Activated CD4-positive, alpha-beta T cell treated with anti-CD3 and anti-CD28 coated beads, Interleukin-2, amount 50 U/mL, for 16 hours (primary cell): Measurements from ENCODE around the gene SRRD.
A peak's percentile ranks its signal among the peaks of the same experiment; 100 is the strongest.

Source experiments
- DNase-seq: peaks from one replicate; pipeline ENCODE4 v3.0.0-alpha.2; 2020

SRRD gene

DNA sequence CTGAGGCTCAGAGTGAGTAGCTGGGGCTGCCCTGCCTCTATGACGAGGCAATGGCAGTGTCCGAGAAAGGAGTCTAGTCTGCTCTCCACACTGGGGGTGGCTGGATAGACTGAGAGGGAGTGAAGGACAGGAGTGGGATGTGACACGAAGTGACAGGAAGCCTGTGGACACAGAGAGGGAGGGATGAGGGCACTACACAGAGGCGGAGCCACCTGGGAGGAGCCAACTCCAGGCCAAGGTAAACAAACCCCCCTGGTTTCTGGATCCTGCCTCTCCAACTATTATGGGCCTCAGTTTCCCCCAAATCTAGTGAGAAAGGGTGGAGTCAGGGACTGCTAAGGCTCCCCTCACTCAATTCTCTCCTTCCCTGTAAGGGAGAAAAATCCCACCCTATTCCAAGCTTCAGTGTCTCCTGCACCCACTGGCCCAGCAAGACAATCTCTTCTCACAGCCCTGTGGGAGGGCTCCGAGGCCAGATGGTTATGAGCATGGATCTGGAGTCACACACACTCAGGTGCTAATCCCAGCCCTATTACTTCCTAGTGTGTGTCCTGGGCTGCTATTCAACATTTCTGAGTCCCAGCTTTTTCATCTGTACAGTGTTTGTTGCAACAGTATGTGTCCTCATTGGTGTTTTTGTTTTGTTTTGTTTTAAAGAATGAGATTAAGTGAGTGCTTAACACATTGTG lies 29.7 kb upstream of the SRRD start:
- no peak for DNase-seq

DNA sequence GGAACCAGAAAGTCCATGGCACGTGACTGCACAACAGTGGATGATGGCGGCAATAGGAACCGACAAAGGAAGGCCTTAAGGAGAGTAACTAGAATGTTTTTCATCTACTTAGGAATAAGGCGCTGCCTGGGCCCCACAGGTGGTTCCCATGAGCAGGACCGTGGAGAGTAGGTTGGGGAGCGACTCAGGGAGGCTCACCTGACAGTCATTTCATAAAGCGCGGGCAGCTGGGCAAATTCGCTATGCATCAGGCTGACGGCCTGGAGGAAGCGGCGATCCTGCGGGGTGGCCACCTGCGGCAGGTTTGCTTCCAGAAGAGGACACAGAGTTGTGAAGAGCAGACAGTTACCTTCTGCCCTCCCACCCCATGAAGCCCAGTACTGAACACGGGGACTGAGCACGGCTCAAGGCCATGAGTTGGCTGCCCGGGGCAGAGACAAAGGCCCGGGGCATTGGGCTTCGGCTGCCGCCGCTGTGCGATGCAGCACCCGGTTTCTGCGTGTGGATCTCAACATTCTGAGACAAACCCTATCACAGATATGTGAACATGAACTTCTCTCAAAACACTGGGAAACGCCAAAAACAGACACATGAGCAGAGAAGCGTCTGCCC lies 25.9 kb upstream of the SRRD start:
- DNase-seq: no peak

DNA sequence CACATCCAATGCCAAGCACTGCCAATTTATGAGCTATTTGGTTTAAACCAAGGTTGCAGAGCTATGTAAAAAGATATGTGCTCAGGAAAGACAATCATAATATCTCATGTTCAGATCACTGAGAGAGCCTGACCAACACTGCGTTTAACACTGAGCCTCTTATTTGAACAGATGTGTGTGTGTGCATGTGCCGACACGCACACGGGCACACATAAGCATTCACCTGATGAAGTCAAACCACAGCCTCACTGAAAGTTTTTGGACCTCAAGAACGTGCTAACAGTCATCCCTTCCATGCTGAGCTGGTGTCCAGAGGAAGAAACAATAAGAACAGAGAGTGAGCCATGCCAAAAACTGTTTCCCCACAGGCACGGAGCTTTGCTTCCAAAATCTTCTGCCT lies 23.5 kb upstream of the SRRD start:
- DNase-seq: no peak

DNA sequence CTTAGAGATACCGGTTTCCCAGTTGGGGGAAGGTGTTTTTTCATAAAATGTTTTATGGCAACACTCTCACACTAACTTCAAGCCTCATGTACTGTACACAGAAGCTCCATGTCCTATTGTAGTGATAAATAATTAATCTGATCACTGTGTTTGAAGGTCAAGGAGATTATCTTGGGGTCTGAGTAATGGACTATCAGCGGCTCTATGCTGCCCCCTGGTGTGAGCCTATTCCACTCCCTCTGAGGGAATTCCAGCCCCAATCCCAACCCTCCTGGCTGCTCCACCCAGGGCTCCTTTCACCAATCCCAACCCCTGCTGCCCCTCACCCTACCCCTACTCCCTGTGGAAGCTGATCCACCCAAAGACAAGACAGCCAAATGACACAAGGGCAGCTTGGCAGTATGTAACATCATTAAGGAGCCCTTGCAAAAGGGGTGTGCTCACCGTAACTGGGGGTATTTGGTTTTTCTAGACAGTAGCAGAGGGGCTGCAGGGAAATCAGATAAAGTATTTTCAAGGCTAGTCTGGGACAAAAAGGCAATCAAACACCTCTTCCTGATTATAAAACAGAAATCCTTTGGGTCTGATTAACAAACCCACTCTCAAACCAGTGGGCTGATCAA lies 22.4 kb upstream of the SRRD start:
- DNase-seq: no peak

DNA sequence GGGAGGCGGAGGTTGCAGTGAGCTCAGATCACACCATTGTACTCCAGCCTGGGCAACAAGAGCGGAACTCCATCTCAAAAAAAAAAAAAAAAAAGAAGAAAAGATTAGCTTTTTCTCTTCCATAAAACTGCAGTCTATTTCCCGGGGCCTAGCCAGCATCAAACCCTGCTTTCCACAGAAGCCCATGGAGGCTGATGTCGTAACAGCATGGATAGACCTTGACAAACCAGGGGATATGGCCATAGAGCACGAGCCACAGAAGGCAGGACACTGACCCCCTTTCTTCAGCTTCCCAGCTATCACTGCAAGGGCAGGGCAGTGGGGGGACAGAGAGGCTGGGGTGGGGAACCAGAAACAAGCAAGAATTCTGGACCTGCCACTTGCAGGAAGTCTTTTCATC lies 21.6 kb upstream of the SRRD start:
- DNase-seq: no peak

DNA sequence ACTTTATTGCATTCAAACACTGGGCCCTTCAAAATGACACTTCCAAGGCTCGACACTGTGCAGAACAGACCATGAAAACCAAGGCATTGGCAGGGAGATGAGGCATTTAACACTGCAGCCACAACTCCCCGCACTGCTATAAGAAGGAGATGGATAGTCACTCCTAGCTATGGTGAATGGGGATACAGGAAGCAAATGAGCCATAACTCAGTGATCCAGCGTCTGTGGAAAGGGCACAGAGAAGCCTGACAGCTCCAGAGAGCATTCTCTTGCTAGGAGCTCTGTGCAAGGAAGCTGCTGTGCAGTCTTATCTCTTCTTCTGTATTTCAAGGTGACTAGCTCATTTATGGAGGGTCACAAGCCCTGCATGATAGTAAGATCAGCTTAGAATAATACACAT lies 21.0 kb upstream of the SRRD start:
- DNase-seq: no peak

DNA sequence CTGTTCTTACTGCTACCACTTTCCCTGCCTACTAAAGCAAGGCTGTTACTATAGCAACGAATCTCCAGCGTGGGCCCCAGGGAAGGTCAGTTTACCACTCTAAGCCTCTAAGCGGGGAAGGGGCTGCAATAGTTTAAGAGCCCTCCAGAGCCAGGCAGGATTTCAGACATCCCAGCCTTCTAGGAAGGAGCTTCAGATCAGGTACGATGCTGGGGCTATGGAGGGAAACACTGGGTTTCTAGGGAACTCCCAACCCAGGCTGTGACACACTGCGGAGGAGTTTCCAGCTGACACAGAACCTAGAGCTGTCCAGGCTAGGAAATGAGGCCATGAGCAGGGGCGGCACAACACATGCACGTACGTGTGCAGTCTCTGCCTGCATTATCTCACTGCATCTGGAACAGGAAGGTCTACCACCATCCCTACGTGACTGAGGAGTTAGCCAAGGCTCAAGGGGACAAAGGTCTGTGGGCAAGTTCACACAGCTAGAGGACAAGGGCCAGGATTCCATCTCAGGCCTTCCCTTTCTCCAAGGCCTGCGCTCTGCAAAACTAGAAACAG lies 20.5 kb upstream of the SRRD start:
- no peak for DNase-seq

DNA sequence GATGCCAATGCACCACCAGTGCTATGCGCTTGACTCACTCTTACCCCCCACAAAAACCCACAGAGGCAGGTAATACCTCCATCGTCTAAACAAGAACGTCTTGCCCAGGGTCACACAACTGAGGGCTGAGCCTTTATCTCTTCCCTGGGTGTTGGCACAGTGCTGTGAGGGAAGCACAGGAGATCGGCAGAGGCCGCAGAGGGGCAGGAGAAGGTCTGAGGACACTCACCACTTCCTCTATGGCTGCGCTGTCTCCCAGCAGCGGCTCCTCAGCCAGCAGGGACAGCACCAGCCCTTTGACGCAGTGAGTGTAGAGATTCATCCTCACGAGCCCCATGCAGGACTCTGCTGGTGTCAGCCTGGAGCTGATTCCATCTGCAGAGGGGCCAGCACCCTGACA lies 20.0 kb upstream of the SRRD start:
- DNase-seq: no peak

DNA sequence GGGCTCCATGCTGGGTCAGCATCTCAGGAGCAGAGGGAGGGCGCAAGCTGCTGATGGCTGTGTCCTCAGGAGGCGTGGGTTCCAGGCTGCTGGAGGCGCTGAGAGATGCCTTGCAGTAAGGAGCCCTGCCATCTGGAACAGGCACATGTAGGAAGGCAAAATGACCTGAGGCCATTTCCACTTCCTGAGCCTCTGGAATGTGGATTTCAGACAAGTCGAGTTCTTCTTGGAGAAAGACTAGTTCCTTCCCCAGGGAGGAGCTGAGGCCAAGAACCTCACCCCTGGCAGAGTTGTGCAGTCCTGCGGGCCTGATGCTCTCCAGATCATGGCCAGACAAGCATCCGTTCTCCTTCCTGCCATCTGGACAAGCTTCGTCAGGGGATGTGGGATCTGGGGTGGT lies 19.4 kb upstream of the SRRD start:
- DNase-seq: no peak

DNA sequence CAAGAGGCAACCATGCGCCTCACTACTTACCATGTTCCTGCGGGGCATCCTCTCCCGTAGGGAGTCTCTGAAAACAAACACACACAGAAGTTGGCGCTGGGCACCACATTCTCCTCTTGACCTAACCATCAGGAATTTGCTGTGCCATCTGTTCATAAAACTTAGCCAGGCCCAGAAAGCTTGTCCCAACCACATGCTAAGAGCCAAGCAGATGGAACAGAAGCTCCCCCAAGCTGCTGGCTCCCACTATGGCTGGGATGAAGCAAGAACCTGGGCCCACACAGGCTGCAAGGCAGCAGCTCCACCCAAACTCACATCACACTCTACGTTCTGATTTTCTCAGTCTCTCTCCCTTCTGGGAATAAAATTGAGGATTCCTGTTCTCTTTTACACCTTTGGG lies 17.5 kb upstream of the SRRD start:
- DNase-seq: no peak

DNA sequence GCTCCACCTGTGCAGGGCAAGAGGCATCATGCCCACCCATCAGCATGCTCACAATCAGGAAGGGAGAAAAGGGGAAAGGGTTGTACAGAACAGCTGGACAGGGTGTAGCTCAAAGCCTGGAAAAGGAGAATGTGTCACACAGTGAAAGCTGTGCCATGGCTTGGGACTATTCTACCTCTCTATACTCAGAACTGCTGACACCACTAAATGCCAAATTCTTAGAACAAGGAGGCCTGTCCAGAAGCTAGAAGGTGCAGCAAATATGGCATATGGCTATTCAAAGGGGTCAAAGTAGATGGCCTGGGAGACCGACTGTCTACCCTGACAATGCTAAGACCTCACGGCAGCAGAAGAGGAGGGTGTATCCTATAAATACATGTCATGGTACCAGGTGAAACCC lies 12.9 kb upstream of the SRRD start:
- DNase-seq: no peak

DNA sequence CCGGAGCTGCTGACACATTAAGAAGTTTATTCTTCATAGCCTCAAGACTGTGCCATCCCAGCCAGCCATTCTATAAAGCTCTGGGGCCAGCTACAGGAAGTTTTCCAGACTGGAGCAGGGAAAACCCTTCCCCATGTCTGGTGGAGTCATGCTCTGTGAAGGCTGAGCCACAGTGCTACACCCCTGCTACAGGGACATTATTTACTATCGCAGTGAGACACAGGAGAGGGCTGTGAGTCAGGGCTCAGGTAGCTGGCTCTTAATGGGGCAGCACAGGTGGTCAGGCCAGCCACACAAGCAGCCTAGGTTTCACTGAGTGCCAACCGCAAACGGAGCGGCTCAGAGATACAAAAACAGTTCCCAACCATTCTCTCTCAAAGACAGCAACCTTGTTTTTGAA lies 12.2 kb upstream of the SRRD start:
- DNase-seq: no peak

DNA sequence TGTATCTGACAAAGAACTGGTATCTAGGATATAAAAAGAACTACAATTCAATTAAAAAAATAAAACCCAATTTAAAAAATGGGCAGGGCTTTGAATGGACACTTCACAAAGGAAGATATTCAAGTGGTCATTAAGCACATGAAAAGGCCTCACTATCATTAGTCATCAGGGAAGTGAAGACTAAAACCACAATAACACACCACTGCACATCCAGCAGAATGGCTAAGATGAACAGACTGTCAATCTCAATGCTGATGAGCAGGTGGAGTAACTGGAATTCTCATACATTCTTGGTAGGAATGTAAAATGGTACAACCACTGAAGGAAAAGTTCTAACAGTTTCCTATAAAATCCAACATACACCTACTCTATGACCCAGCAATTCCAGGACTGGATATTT lies 9.0 kb upstream of the SRRD start:
- no peak for DNase-seq

DNA sequence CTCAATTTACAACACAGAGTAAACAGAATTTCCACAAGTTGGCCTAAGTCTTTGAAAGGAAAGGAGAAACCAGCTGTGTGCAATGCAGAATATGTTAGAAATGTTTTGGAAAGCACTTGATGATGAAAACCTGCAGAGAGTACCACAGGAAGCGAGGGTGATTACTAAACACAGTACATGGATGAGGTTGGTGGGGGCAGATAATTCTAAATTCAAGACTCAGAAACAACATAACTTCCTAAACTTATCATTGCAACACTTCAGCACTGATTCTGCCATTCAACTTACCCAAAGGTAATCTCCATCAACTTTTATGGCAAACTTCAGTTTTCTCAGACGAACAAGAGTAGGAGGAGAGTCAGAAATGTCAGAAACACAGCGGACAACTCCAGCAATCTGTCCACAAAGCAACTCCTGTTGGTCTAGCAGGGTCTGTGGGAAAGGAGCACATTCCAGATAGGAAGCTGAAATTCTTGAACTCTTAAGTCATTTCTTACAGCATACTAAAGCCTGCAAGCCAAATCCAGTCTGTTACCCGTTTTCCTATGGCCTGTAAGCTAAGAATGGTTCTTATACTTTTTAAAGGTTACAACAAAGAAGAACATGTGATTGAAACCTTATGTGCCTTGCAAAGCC lies 6.9 kb upstream of the SRRD start:
- DNase-seq: peak; percentile 66

DNA sequence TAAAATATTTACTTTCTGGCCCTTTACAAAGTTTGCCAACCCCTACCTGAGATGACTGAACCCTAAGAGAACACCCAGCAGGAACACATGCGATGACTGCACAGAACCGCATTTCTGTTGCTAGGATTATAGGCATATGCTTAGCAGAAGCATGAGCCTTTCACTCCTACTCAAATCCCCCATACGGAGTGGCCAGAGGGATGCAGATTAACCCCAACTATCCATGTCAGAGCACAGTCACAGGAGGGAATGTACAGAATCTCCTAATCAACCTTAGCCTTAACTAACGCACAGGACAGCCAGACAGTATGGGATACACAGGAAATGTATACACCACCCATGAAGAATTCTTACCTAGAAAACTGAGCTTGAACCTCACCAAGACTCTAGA lies 6.3 kb upstream of the SRRD start:
- DNase-seq: no peak

DNA sequence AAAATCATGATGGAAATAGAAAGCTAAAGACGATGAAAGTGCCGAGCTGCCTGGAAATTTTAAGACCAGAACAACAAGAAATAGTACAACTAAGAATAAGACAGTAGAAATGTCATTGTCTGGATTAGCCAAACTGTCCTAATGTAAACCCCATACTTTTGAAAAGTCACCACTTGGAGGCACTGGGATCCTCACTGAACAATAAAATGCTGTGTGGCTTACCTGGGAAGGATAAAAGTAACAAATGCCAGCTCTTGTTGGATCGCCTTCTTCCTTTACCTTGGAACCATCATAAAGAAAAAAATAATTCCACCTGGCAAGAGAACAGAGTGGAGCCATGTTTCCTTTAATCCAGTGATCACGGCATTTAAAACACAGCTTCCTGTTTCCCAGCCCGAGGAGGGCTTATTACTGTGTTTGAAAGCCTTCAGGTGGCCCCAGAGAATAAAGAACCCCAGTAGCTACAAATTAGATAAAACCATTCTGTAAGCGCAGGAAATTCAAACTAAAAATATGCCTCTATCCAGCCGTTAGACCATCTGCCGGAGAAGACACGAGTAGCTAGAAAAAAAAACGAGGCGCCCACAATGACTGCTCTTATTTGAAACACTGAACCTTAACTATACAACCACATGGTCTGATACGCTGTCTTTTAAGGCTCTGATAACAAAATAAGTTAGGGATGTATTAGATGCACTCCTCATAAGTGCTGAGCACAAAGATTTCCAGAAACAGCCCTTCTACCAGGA lies 4.5 kb upstream of the SRRD start:
- no peak for DNase-seq

DNA sequence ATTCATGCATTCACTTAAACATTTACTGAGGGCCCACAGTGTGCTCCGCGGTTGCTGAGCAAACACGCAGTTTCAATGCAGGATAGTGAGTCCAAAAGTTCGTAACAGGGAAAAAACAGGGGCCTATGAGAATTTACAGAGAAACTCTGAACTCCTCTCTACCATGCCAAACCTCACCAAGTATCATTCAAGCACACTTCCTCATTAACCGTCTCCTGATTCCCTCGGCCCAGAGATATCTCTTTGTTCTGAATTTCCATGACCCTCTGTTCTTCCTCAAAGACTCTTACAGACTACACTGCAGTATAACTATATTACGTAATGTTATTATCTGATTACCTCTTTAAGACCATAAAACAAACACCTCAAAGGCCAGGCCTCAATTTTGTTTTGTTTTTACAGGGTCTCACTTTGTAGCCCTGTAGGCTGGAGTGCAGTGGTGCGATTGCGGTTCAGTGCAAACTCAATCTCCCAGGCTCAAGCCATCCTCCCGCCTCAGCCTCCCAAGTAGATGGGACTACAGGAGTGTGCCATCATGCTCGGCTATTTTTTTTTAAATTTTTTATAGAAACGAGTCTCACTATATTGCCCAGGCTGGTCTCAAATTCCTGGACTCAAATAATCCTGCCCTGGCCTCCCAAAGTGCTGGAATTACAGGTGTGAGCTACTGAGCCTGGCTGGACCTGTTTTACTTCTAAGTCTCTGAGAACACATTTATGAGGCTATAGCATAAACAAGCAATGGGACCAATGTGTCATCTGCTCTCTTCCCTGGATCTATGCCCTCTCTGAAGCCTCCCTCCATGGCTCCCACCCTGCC lies 3.7 kb upstream of the SRRD start:
- DNase-seq: no peak

DNA sequence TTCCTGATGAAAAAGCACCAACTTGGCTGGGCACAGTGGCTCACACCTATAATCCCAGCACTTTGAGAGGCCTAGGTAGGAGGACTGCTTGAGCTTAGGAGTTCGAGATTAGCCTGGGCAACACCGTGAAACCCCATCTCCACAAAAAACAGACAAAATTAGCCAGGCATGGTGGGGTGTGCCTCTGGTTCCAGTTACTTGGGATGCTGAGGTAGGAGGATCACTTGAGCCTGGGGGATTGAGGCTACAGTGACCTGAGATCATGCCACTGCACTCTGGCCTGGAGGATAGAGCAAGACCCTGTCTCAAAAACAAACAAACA lies 3.1 kb upstream of the SRRD start:
- DNase-seq: no peak

DNA sequence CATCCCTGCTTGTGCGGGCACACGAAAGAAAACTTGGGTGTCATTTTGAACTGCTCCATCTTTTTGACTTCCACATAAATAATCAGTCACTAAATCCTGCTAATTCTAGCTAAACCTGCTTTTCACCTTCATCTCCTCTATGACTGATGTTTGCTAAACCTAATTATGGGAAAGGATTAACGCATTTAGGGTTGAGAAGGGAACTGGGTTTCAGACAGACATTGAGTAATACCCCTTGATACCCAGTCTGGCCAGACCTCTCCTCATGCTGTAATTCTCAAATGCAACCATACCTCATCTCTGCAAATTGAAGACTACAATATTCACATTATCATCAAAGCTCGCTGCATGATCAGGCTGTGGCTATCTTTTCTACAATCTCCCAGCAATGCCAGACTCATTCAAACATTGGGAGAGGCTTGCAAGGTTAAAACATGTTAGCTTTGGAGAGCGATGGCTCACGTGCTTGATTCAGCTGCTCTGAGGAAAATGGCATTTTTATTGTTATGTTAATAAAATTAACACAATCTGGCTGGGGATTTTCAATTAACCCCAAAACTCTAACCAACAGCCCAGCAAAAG lies 2.5 kb upstream of the SRRD start:
- DNase-seq: no peak

DNA sequence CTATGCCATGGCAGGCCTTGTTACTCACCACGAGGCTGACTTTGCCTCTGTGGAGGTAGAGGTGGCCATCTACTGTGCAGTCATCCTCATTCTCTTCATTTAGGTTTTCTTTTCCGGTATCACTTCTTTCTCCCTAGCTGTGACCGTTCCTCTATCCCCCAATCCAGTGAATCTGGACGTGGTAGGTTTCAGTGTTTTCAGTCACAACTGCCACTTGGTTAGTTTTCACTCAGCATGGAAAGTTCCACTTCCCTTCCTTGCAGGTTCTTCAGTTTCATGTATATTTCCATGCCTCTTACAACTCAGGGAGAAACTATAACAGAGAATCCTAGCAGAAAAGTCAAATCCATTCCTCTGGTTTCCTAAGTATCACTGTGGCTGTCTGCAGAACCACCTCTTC lies 2.0 kb upstream of the SRRD start:
- DNase-seq: peak; percentile 53

DNA sequence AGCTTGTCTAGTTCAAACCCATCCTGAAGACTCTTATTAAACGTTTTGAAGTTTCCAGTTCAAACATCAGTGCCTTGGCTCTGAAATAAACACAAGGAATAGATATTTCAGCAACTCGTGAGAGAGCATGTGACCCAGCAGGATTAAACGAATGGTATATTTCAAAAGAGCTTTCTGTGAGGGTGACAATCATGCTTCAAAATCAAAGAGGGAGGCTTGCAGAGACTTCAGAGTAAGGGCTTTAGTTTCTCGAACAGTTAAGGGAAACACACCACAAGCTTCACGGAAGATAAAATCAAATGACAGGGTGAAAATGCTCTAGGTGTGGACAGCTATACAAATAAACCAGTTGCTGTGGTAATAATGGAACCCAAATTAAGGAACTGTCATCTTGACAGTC lies 1.5 kb upstream of the SRRD start:
- no peak for DNase-seq

DNA sequence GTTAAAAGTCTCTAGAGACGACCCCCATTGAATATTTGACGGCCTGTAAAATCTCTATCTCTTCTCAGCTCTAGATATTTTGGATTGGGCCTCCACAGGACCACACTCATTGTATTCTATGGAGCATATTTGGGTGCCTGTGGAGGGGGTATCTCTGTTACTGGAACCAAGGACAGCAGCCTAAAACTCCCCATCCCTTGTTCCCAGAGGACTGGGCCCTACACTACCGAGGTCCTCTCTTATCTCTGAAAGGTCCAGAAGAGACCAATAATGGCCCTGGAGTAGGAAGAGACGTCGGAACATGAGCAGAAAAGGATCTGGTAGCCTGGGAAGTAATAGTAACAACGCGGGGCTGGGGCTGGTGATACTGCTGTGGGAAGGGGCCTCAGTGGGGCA lies 636 bp upstream of the SRRD start:
- DNase-seq: no peak
